T-cell (primary cell): ENCODE results near the gene DIPK1A. TPM values are rescaled to one million over a fixed set of nuclear protein-coding genes. Genes with fewer than 3 reads are reported as not detected.

ENCODE experiments used
- ATAC-seq, 4 experiments: fragments of 200-7000 bp in 3 of 4; fragments of 150-1000 bp in 1 of 4; cut with Tn5 transposase; replicated peaks in 1 of 4; 1 replicate in 3 of 4; 2 replicates in 1 of 4; pipeline ENCODE4 v1.10.0; 2021; ENCODE audit warnings: moderate library complexity in 3 of 4, mild to moderate bottlenecking in 2 of 4, moderate number of reproducible peaks in 1 of 4
- CTCF ChIA-PET, 2 donors: fragments of 300-600 bp; sonication (Branson Sonifier 250); formaldehyde crosslinking; loops; one replicate each; lab custom pipeline; 2022; ENCODE audit warnings: antibody characterized with exemption in 2 of 2; lab: Charles Lee
- POLR2A ChIA-PET, 2 donors: fragments of 300-600 bp; sonication (Branson Sonifier 250); formaldehyde crosslinking; loops; one replicate each; lab custom pipeline; 2022; ENCODE audit warnings: antibody characterized with exemption in 2 of 2; lab: Charles Lee
- DNase-seq, 35 experiments: peaks; one replicate each; pipeline versions ENCODE4 v3.0.0 to v3.0.0-alpha.2; 2013 to 2023
- H3K27ac ChIP-seq: one replicate; pipeline ENCODE4 v1.5.1; 2013; ENCODE audit warnings: low read length
- H3K27me3 ChIP-seq, 2 experiments: replicated peaks in 1 of 2; 1 replicate in 1 of 2; 2 replicates in 1 of 2; pipeline versions ENCODE4 v1.6.1 to v1.7.0; 2013; ENCODE audit warnings: low read length in 1 of 2, mixed read lengths in 1 of 2; ENCODE audit not compliant: control insufficient read depth in 2 of 2, insufficient read depth in 2 of 2; ENCODE audit errors: extremely low read depth in 1 of 2
- H3K36me3 ChIP-seq, 2 donors: 1 replicate in 1 of 2; 2 replicates in 1 of 2; pipeline versions ENCODE4 v1.6.1 to v1.7.0; 2013; ENCODE audit warnings: low read length in 1 of 2; ENCODE audit not compliant: control insufficient read depth in 2 of 2, insufficient read depth in 1 of 2; ENCODE audit errors: extremely low read depth in 1 of 2
- H3K4me1 ChIP-seq, 2 experiments: 1 replicate in 1 of 2; 2 replicates in 1 of 2; pipeline versions ENCODE4 v1.6.1 to v1.7.0; 2013; ENCODE audit warnings: low read length in 2 of 2, mixed read lengths in 1 of 2; ENCODE audit not compliant: insufficient read depth in 2 of 2, control insufficient read depth in 1 of 2; ENCODE audit errors: extremely low read depth in 1 of 2
- H3K4me3 ChIP-seq, 2 donors: 1 replicate in 1 of 2; 2 replicates in 1 of 2; pipeline versions ENCODE4 v1.5.1 to v1.7.0; 2013; ENCODE audit warnings: mild to moderate bottlenecking in 2 of 2, low read length in 1 of 2, moderate library complexity in 1 of 2; ENCODE audit not compliant: control insufficient read depth in 1 of 2; ENCODE audit errors: extremely low read depth in 1 of 2
- H3K9me3 ChIP-seq: 2 replicates; pipeline ENCODE4 v1.7.0; 2013
- H3K27ac Mint-ChIP-seq, 2 donors: one replicate each; pipeline ENCODE4 v1.8.0; 2020 to 2021; ENCODE audit warnings: mild to moderate bottlenecking in 2 of 2, mixed read lengths in 2 of 2
- H3K27me3 Mint-ChIP-seq, 2 donors: one replicate each; pipeline ENCODE4 v1.8.0; 2021 to 2022; ENCODE audit warnings: mixed read lengths in 2 of 2
- H3K36me3 Mint-ChIP-seq: one replicate; pipeline ENCODE4 v1.8.0; 2021; ENCODE audit warnings: mixed read lengths
- H3K4me1 Mint-ChIP-seq, 3 donors: one replicate each; pipeline ENCODE4 v1.8.0; 2020 to 2022; ENCODE audit warnings: mixed read lengths in 3 of 3, mild to moderate bottlenecking in 1 of 3
- H3K4me3 Mint-ChIP-seq, 3 donors: one replicate each; pipeline ENCODE4 v1.8.0; 2020 to 2022; ENCODE audit warnings: mild to moderate bottlenecking in 3 of 3, mixed read lengths in 3 of 3, moderate library complexity in 3 of 3
- H3K9me3 Mint-ChIP-seq, 3 donors: one replicate each; pipeline ENCODE4 v1.8.0; 2020 to 2022; ENCODE audit warnings: mixed read lengths in 3 of 3
- WGBS: methylation state at CpG from one replicate; pipeline ENCODE4 v1.1.5; 2013; ENCODE audit warnings: missing lambda C conversion rate; ENCODE audit not compliant: insufficient coverage; 5-methylcytosine and 5-hydroxymethylcytosine counted together
- total RNA-seq, 35 experiments: library from RNA in 6 of 35; stranded (reverse) in 6 of 35; fragments of 120-200 nt in 1 of 35; gene quantifications; one replicate each; pipeline versions ENCODE4 v1.2.1 to v1.2.4 and lab custom pipeline; 2013 to 2026

The DIPK1A gene
- total RNA-seq, 5 donors from 2014 or later (not counting 1 experiment from before 2014, with no cell fraction given) = 8.9 to 16.0 (median 14.4) TPM

- WGBS = no CpG with 5 or more reads among the region's 2 CpGs
- Mint-ChIP-seq H3K4me1 (peaks cover 85 to 88% (median 86%) of the 10 kb centered on the region in 3 donors), H3K27me3 (no peaks in the 10 kb centered on the region), H3K27ac (peak overlapping the region; percentile 63 to 79), H3K36me3 (peaks cover 71% of the 10 kb centered on the region), H3K4me3 (peak overlapping the region in 2 of 3 donors; percentile 32 to 97), H3K9me3 (no peaks in the 10 kb centered on the region)
- Histone ChIP-seq H3K9me3 (no peaks in the 10 kb centered on the region), H3K36me3 (peaks cover 3 to 83% of the 10 kb centered on the region in 2 donors), H3K27ac (no peak overlapping the region), H3K4me3 (no peak overlapping the region), H3K27me3 (no peaks in the 10 kb centered on the region), H3K4me1 (peaks cover 23 to 27% of the 10 kb centered on the region in 2 experiments)
- ATAC-seq (no peak), DNase-seq (no peak)
- ChIA-PET CTCF (interaction anchor here in 1 of 2 donors (1.0 to 1.6 kb wide), 2 partner anchors 11 to 21 kb away, joined by 3 to 4 read pairs; no protein-coding TSS in a partner anchor), POLR2A (no interaction called here)
Observed at GRCh38 chr1:92837062-92837461, 124.2 kb downstream of the DIPK1A start.

DNA sequence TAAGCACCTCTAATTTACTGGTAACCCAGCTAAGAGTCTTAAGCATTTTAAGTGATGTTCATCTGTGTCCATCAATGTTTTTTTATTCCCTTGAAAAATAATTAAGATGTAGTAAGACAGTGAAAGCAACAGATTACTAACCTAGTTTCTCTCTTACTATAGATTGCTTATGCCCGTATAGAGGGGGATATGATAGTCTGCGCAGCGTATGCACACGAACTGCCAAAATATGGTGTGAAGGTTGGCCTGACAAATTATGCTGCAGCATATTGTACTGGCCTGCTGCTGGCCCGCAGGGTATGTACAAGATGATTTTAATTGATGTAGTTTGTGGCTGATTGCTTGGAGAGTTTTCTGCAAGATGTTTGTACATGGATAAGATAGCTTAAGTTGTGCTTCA lies 126.6 kb downstream of the DIPK1A start:
- Mint-ChIP-seq H3K4me1 (peaks cover 72 to 76% (median 75%) of the 10 kb centered on the region in 3 donors), H3K4me3 (peak overlapping the region; percentile 97 to 100 (median 99)), H3K9me3 (no peaks in the 10 kb centered on the region), H3K27ac (peak overlapping the region; percentile 92 to 99), H3K27me3 (no peaks in the 10 kb centered on the region), H3K36me3 (peaks cover 59% of the 10 kb centered on the region)
- no peaks in the 10 kb centered on the region for H3K27me3 ChIP-seq
- ChIA-PET POLR2A (interaction anchor here in 1 of 2 donors (0.6 kb wide), 1 partner anchor 127 kb away, joined by 4 read pairs; no protein-coding TSS in a partner anchor), CTCF (interaction anchor here in 1 of 2 donors (1.1 kb wide), 1 partner anchor 35 kb away, joined by 3 read pairs; no protein-coding TSS in a partner anchor)
- WGBS = 37% methylated on average over 4 of the region's 5 CpGs
- peaks cover 3 to 60% of the 10 kb centered on the region in 2 donors for H3K36me3 ChIP-seq
- ATAC-seq = no peak
- H3K9me3 ChIP-seq = no peaks in the 10 kb centered on the region
- no peak for DNase-seq
- H3K4me3 ChIP-seq = no peak overlapping the region
- peak overlapping the region; percentile 92 for H3K27ac ChIP-seq
- H3K4me1 ChIP-seq = peaks cover 23 to 26% of the 10 kb centered on the region in 2 experiments

- ATAC-seq (no peak), DNase-seq (peak in 4 of 35 experiments; percentile 2 to 19 (median 3))
- H3K9me3 Mint-ChIP-seq = no peaks in the 10 kb centered on the region
- WGBS = 55% methylated on average over 3 of the region's 5 CpGs
- H3K36me3 ChIP-seq = peaks cover 3 to 55% of the 10 kb centered on the region in 2 donors
- H3K4me1 ChIP-seq = peaks cover 21 to 22% of the 10 kb centered on the region in 2 experiments
- H3K4me1 Mint-ChIP-seq = peaks cover 64 to 70% (median 68%) of the 10 kb centered on the region in 3 donors
- H3K27ac Mint-ChIP-seq = peak overlapping the region; percentile 92 to 99
- peak overlapping the region; percentile 97 to 100 (median 99) for H3K4me3 Mint-ChIP-seq
- CTCF ChIA-PET = interaction anchor here in 1 of 2 donors (0.5 to 1.1 kb wide), 2 partner anchors 35 to 1010 kb away, joined by 3 read pairs; no protein-coding TSS in a partner anchor
- H3K9me3 ChIP-seq = no peaks in the 10 kb centered on the region
- peak overlapping the region; percentile 92 for H3K27ac ChIP-seq
- H3K36me3 Mint-ChIP-seq = peaks cover 53% of the 10 kb centered on the region
- no peaks in the 10 kb centered on the region for H3K27me3 Mint-ChIP-seq
- H3K27me3 ChIP-seq = no peaks in the 10 kb centered on the region
- peak overlapping the region; percentile 44 to 91 for H3K4me3 ChIP-seq
- POLR2A ChIA-PET = no interaction called here
Observed at GRCh38 chr1:92833840-92834239, 127.4 kb downstream of the DIPK1A start.

DNA sequence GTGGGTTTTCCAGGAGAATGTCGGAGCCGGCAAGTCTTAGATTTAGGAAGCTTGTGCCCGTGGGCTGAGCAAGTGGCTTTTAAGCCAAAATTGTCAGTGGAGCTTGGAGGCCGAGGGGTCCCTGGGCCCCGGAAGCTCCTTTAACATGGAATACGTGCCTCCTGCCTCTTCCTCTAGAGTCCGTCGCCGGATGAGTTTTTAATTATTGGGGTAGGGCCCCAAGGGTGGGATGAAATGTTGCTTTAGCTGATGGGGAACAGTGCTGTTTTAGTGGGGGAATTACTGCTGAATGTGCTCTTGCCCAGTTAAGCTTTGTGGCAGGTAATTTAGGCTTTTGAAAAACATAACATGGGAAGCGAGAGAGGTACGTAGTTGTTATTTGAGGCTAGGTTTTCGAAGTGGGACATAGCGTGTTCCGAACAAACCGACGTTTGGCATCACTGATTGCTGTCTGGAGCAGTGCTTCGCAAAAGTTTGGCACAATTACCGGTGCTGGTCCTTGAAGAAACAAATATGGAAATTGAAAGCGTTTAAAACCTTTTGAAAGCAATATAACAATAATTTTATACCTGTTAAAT lies 128.6 kb downstream of the DIPK1A start:
- Mint-ChIP-seq H3K4me3 (peak overlapping the region; percentile 97 to 100 (median 99)), H3K27ac (peak overlapping the region; percentile 92 to 99), H3K27me3 (no peaks in the 10 kb centered on the region), H3K36me3 (peaks cover 45% of the 10 kb centered on the region), H3K4me1 (peaks cover 52 to 58% (median 56%) of the 10 kb centered on the region in 3 donors), H3K9me3 (no peaks in the 10 kb centered on the region)
- WGBS = 0% methylated on average over 11 of the region's 19 CpGs
- Histone ChIP-seq H3K27me3 (no peaks in the 10 kb centered on the region), H3K4me3 (peak overlapping the region; percentile 91 to 97), H3K27ac (peak overlapping the region; percentile 92), H3K9me3 (no peaks in the 10 kb centered on the region), H3K36me3 (peaks cover 0 to 43% of the 10 kb centered on the region in 2 donors), H3K4me1 (peaks cover 18 to 22% of the 10 kb centered on the region in 2 experiments)
- ATAC-seq (peak in 3 of 4 experiments; percentile 1 to 5 (median 3)), DNase-seq (peak in 4 of 35 experiments; percentile 1 to 10 (median 6))
- ChIA-PET POLR2A (interaction anchor here (0.6 to 1.4 kb wide), 8 partner anchors 9 to 943 kb away, joined by 3 to 11 read pairs (median 4); no protein-coding TSS in a partner anchor), CTCF (interaction anchor here (0.7 to 1.8 kb wide), 20 partner anchors 8 to 531 kb away, joined by 3 to 7 read pairs (median 4); partner anchors contain the start of gene DIPK1A (in 1 of the 2))

- CTCF ChIA-PET = interaction anchor here (0.6 to 1.8 kb wide), 27 partner anchors 9 to 651 kb away, joined by 3 to 7 read pairs (median 4); partner anchors contain the start of gene DIPK1A (in 1 of the 2)
Observed at GRCh38 chr1:92831762-92832536, 129.3 kb downstream of the DIPK1A start, which contains the start of gene RPL5. Gene RPL5, plus strand, starts transcription at chr1:92832040. Its CDS starts 75 bp downstream, at chr1:92832115.

More at GRCh38 chr1:92831762-92832536, 129.3 kb downstream of the DIPK1A start, which contains the start of gene RPL5:
- H3K9me3 ChIP-seq = no peaks in the 10 kb centered on the region
- Mint-ChIP-seq H3K4me3 (peak within 1 kb of the TSS; percentile 97 to 100 (median 99)), H3K9me3 (no peaks in the 10 kb centered on the region), H3K27ac (peak within 1 kb of the TSS; percentile 92 to 99), H3K36me3 (peaks cover 38% of the 10 kb centered on the region), H3K27me3 (no peaks in the 10 kb centered on the region), H3K4me1 (peaks cover 45 to 51% (median 49%) of the 10 kb centered on the region in 3 donors)
- H3K4me3 ChIP-seq = peak within 1 kb of the TSS; percentile 91 to 97
- DNase-seq (peak; percentile 92 to 99 (median 94)), ATAC-seq (peak; percentile 86 to 92 (median 87))
- no peaks in the 10 kb centered on the region for H3K27me3 ChIP-seq
- under 1% methylated on average over 53 of the region's 57 CpGs for WGBS
- peaks cover 0 to 36% of the 10 kb centered on the region in 2 donors for H3K36me3 ChIP-seq
- H3K27ac ChIP-seq = peak within 1 kb of the TSS; percentile 92
- peaks cover 18 to 22% of the 10 kb centered on the region in 2 experiments for H3K4me1 ChIP-seq
- POLR2A ChIA-PET = interaction anchor here (0.5 to 1.4 kb wide), 12 partner anchors 10 to 957 kb away, joined by 3 to 11 read pairs (median 4); no protein-coding TSS in a partner anchor
